Smooth muscle cell (in vitro differentiated cells): ENCODE measurements around the gene RUVBL2. TPM values are rescaled to one million over a fixed set of nuclear protein-coding genes. Genes with fewer than 3 reads are reported as not detected.

Source experiments
- DNase-seq: peaks from one replicate; lab custom pipeline; 2025; ENCODE audit not compliant: unreplicated experiment; lab: John Stamatoyannopoulos, UW
- H2AFZ ChIP-seq: fragments of 200-600 bp; sonication (generic); 2 replicates; pipeline ENCODE4 v1.6.0; 2016; ENCODE audit warnings: antibody characterized with exemption, low read depth, mild to moderate bottlenecking
- H3F3A ChIP-seq: fragments of 200-600 bp; sonication (generic); 2 replicates; pipeline ENCODE4 v1.6.0; 2017; ENCODE audit warnings: antibody characterized with exemption, low read depth
- H3K27ac ChIP-seq: fragments of 200-600 bp; sonication (generic); 2 replicates; pipeline ENCODE4 v1.5.1; 2016; ENCODE audit warnings: low read depth, mild to moderate bottlenecking
- H3K27me3 ChIP-seq: fragments of 200-600 bp; sonication (generic); 2 replicates; pipeline ENCODE4 v1.6.1; 2016; ENCODE audit warnings: low read depth, mild to moderate bottlenecking
- H3K36me3 ChIP-seq: fragments of 200-600 bp; sonication (generic); 2 replicates; pipeline ENCODE4 v1.5.1; 2016; ENCODE audit warnings: low read depth
- H3K4me1 ChIP-seq: fragments of 200-600 bp; sonication (generic); 2 replicates; pipeline ENCODE4 v1.5.1; 2016; ENCODE audit warnings: low read depth
- H3K4me2 ChIP-seq: fragments of 200-600 bp; sonication (generic); 2 replicates; pipeline ENCODE4 v1.6.0; 2016; ENCODE audit warnings: mild to moderate bottlenecking
- H3K4me3 ChIP-seq: fragments of 200-600 bp; sonication (generic); 2 replicates; pipeline ENCODE4 v1.5.1; 2016; ENCODE audit warnings: mild to moderate bottlenecking
- H3K79me2 ChIP-seq: fragments of 200-600 bp; sonication (generic); 2 replicates; pipeline ENCODE4 v1.6.0; 2016; ENCODE audit warnings: low read depth, mild to moderate bottlenecking
- H3K9ac ChIP-seq: fragments of 200-600 bp; sonication (generic); 2 replicates; pipeline ENCODE4 v1.6.0; 2016; ENCODE audit warnings: low read depth
- H3K9me3 ChIP-seq: fragments of 200-600 bp; sonication (generic); replicated peaks from 2 replicates; pipeline ENCODE4 v1.5.1; 2016; ENCODE audit warnings: low read depth
- H4K20me1 ChIP-seq: fragments of 200-600 bp; sonication (generic); 2 replicates; pipeline ENCODE4 v1.6.0; 2016; ENCODE audit warnings: low read depth
- WGBS: methylation state at CpG from one replicate; pipeline ENCODE4 v1.1.7; 2016; ENCODE audit warnings: low lambda C conversion rate; 5-methylcytosine and 5-hydroxymethylcytosine counted together
- polyA plus RNA-seq: library from polyadenylated mRNA; unstranded; fragments of >200 nt; fragmentation: Nextera tagmentation; extraction: Ambion mirVana; gene quantifications from 2 replicates; pipeline ENCODE4 v1.2.1, GENCODE V29; 2016
- total RNA-seq: library from RNA; depleted of rRNA; stranded (reverse); fragments of >200 nt; gene quantifications from 2 replicates; pipeline ENCODE4 v1.2.3, GENCODE V29; 2014
- TF ChIP-seq, protein P1 (sequence below): fragments of 200-600 bp; sonication (generic); IDR thresholded peaks from 2 replicates; pipeline ENCODE4 v1.5.1; 2017; ENCODE audit warnings: borderline replicate concordance, mild to moderate bottlenecking, antibody characterized with exemption; ENCODE audit not compliant: insufficient read depth, poor library complexity, severe bottlenecking

Gene RUVBL2
- total and polyA plus RNA-seq, 2 experiments from 2014 or later: 89.4 to 123 TPM

DNA sequence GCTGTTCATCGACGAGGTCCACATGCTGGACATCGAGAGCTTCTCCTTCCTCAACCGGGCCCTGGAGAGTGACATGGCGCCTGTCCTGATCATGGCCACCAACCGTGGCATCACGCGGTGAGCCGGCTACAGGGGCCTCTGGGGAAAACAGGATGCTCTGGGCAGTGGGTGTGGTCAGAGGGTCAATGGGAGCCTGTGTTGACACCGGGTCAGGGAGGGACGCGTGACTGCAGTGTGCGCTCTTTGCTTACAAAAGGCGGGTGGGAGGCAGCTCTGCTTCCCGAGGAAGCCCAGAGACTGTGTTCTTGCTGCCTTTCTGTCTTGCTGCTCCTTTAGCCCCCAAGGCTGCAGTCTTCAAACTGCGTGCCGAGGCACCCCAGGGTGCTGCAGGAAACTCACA is 17.5 kb downstream of the RUVBL2 start:
- H3K4me1 ChIP-seq: no peaks in the 10 kb centered on the region
- H3K27me3 ChIP-seq: no peaks in the 10 kb centered on the region
- no peak for DNase-seq
- no peak overlapping the region for H3K4me3 ChIP-seq
- H2AFZ ChIP-seq: no peak overlapping the region
- H3F3A ChIP-seq: no peaks in the 10 kb centered on the region
- H3K36me3 ChIP-seq: no peaks in the 10 kb centered on the region
- H3K4me2 ChIP-seq: no peak overlapping the region
- H4K20me1 ChIP-seq: no peaks in the 10 kb centered on the region
- WGBS: 93% methylated on average over 17 of the region's 17 CpGs
- H3K27ac ChIP-seq: no peak overlapping the region
- no peaks in the 10 kb centered on the region for H3K9me3 ChIP-seq
- H3K79me2 ChIP-seq: no peaks in the 10 kb centered on the region
- TF ChIP-seq, protein P1, sequence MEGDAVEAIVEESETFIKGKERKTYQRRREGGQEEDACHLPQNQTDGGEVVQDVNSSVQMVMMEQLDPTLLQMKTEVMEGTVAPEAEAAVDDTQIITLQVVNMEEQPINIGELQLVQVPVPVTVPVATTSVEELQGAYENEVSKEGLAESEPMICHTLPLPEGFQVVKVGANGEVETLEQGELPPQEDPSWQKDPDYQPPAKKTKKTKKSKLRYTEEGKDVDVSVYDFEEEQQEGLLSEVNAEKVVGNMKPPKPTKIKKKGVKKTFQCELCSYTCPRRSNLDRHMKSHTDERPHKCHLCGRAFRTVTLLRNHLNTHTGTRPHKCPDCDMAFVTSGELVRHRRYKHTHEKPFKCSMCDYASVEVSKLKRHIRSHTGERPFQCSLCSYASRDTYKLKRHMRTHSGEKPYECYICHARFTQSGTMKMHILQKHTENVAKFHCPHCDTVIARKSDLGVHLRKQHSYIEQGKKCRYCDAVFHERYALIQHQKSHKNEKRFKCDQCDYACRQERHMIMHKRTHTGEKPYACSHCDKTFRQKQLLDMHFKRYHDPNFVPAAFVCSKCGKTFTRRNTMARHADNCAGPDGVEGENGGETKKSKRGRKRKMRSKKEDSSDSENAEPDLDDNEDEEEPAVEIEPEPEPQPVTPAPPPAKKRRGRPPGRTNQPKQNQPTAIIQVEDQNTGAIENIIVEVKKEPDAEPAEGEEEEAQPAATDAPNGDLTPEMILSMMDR: no peak
- H3K9ac ChIP-seq: no peak overlapping the region

DNA sequence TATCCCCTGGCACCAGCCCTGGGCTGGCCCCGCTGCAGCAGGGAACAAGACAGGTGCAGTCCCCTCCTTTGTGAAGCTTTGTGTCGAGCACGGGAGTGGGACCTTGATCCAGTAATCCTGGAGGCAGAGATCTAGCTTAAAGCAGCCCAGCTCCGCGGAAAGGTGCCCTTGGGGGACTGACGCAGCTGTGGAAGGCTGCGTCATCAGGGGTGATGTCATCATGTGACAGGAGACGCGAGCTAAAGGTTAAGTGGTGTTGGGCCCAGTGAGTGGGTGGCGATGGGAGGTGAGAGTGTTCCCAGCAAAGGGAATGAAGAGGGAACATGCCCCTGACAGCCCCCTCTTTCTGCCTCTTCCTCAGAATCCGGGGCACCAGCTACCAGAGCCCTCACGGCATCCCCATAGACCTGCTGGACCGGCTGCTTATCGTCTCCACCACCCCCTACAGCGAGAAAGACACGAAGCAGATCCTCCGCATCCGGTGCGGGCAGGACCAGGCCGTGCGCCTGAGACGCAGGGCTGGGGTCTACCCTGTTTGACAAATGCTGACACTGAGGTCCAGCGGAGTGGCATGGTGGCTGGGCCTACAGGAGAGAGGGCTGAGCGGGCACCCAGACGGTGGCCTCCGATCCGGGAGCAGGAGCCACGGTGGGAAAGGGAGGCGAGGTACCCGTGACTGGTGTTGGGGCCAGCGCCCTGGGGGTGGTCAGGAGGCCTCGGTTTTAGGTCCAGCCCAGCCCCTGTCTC is 20.6 kb downstream of the RUVBL2 start:
- H3K9ac ChIP-seq: no peak overlapping the region
- no peaks in the 10 kb centered on the region for H3K36me3 ChIP-seq
- no peak overlapping the region for H3K27ac ChIP-seq
- no peaks in the 10 kb centered on the region for H4K20me1 ChIP-seq
- no peak for DNase-seq
- TF ChIP-seq, protein P1: no peak
- H3K9me3 ChIP-seq: no peaks in the 10 kb centered on the region
- H3K4me2 ChIP-seq: no peak overlapping the region
- no peaks in the 10 kb centered on the region for H3K4me1 ChIP-seq
- no peaks in the 10 kb centered on the region for H3F3A ChIP-seq
- peaks cover 6% of the 10 kb centered on the region for H3K27me3 ChIP-seq
- no peaks in the 10 kb centered on the region for H3K79me2 ChIP-seq
- H3K4me3 ChIP-seq: no peak overlapping the region
- no peak overlapping the region for H2AFZ ChIP-seq
- 92% methylated on average over 32 of the region's 32 CpGs for WGBS

DNA sequence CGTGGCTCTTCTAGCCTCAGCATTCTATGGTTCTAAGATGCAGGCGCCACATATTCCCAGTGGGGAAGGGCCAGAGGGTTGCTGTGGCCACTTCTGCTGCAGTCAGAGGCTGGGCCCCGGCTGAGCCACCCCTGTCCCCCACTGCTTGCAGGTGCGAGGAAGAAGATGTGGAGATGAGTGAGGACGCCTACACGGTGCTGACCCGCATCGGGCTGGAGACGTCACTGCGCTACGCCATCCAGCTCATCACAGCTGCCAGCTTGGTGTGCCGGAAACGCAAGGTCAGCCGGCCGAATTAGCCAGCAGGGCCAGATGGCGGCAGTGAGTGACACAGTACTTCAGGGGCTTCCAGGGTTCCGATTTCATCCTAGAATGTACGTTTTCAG is 21.2 kb downstream of the RUVBL2 start:
- no peak overlapping the region for H3K27ac ChIP-seq
- H4K20me1 ChIP-seq: no peaks in the 10 kb centered on the region
- peaks cover 6% of the 10 kb centered on the region for H3K27me3 ChIP-seq
- H3K4me1 ChIP-seq: no peaks in the 10 kb centered on the region
- 94% methylated on average over 18 of the region's 18 CpGs for WGBS
- no peak overlapping the region for H2AFZ ChIP-seq
- no peaks in the 10 kb centered on the region for H3K9me3 ChIP-seq
- H3K79me2 ChIP-seq: no peaks in the 10 kb centered on the region
- no peak overlapping the region for H3K9ac ChIP-seq
- TF ChIP-seq, protein P1: no peak
- H3F3A ChIP-seq: no peaks in the 10 kb centered on the region
- no peak overlapping the region for H3K4me2 ChIP-seq
- H3K4me3 ChIP-seq: no peak overlapping the region
- DNase-seq: no peak
- no peaks in the 10 kb centered on the region for H3K36me3 ChIP-seq
